ENCODE measurements around the gene TMEM164. TPM values are rescaled to one million over a fixed set of nuclear protein-coding genes. Genes with fewer than 3 reads are reported as not detected.

Gene TMEM164
- total RNA-seq, 1 donor from 2014 or later, result 17.6 TPM

- H4K20me1 ChIP-seq (ENCODE audit: insufficient read depth, low read length), result no peaks in the 10 kb centered on the region
- H3K27me3 ChIP-seq (ENCODE audit: insufficient read depth, low read length), result no peaks in the 10 kb centered on the region
- no peaks in the 10 kb centered on the region for H3K79me2 ChIP-seq (ENCODE audit: insufficient read depth, low read length)
- H3K27me3 Mint-ChIP-seq (ENCODE audit: low read depth, unreplicated experiment), result peaks cover 3% of the 10 kb centered on the region
- H3K27ac ChIP-seq (ENCODE audit: low read depth, low read length), result no peak overlapping the region
- no peak overlapping the region for H3K27ac Mint-ChIP-seq (ENCODE audit: unreplicated experiment)
- H3K9me3 ChIP-seq (ENCODE audit: insufficient read depth, low read depth, low read length), result no peaks in the 10 kb centered on the region
- FAIRE-seq (no peak), DNase-seq (ENCODE audit: low read depth) (no peak)
- H3K36me3 ChIP-seq (ENCODE audit: insufficient read depth, low read length), result no peaks in the 10 kb centered on the region
- no peak overlapping the region for H3K9ac ChIP-seq (ENCODE audit: low read length)
- H3K4me1 Mint-ChIP-seq (ENCODE audit: low read depth, unreplicated experiment), result peaks cover 2% of the 10 kb centered on the region
- no peaks in the 10 kb centered on the region for H3K9me3 Mint-ChIP-seq (ENCODE audit: unreplicated experiment)
- no peaks in the 10 kb centered on the region for H3K4me1 ChIP-seq (ENCODE audit: insufficient read depth, low read length)
- H3K4me3 Mint-ChIP-seq (ENCODE audit: unreplicated experiment), result no peak overlapping the region
- H3K36me3 Mint-ChIP-seq (ENCODE audit: low read depth, unreplicated experiment), result no peaks in the 10 kb centered on the region
- H3K4me3 ChIP-seq (ENCODE audit: insufficient read depth, low read depth, low read length), result no peak overlapping the region
- no peak overlapping the region for H2AFZ ChIP-seq (ENCODE audit: low read depth, low read length)
- no peak overlapping the region for H3K4me2 ChIP-seq (ENCODE audit: low read length)
- TF ChIP-seq, protein P1, sequence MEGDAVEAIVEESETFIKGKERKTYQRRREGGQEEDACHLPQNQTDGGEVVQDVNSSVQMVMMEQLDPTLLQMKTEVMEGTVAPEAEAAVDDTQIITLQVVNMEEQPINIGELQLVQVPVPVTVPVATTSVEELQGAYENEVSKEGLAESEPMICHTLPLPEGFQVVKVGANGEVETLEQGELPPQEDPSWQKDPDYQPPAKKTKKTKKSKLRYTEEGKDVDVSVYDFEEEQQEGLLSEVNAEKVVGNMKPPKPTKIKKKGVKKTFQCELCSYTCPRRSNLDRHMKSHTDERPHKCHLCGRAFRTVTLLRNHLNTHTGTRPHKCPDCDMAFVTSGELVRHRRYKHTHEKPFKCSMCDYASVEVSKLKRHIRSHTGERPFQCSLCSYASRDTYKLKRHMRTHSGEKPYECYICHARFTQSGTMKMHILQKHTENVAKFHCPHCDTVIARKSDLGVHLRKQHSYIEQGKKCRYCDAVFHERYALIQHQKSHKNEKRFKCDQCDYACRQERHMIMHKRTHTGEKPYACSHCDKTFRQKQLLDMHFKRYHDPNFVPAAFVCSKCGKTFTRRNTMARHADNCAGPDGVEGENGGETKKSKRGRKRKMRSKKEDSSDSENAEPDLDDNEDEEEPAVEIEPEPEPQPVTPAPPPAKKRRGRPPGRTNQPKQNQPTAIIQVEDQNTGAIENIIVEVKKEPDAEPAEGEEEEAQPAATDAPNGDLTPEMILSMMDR (IDR thresholded peaks at IDR 0.05; ENCODE audit: insufficient read depth, low read depth, low read length), result no peak
- no peak for TF ChIP-seq EZH2 (IDR thresholded peaks at IDR 0.05; ENCODE audit: insufficient read depth, low read length)
Observed at GRCh38 chrX:109997786-109998452, 5.0 kb upstream of the TMEM164 start.

DNA sequence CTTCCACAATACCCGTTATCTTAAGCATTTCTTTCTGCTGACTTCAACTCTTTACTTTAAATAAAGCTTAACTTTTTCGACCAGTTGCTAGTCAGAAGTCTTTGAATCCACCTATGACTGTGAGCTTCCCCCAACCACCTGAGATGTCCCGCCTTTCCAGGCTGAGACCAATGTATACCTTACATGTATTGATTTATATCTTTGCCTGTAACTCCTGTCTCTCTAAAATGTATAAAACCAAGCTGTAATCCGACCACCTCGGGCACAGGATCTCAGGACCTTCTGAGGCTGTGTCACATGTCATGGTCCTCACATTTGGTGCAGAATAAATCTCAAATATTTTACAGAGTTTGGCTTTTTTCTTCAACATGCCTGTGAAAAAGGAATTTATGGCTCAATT lies 2.9 kb upstream of the TMEM164 start:
- Mint-ChIP-seq H3K4me3 (ENCODE audit: unreplicated experiment) (no peak overlapping the region), H3K9me3 (ENCODE audit: unreplicated experiment) (no peaks in the 10 kb centered on the region), H3K4me1 (ENCODE audit: low read depth, unreplicated experiment) (peaks cover under 1% of the 10 kb centered on the region), H3K27ac (ENCODE audit: unreplicated experiment) (no peak overlapping the region), H3K36me3 (ENCODE audit: low read depth, unreplicated experiment) (no peaks in the 10 kb centered on the region), H3K27me3 (ENCODE audit: low read depth, unreplicated experiment) (peaks cover 3% of the 10 kb centered on the region)
- Histone ChIP-seq H3K27me3 (ENCODE audit: insufficient read depth, low read length) (no peaks in the 10 kb centered on the region), H3K79me2 (ENCODE audit: insufficient read depth, low read length) (no peaks in the 10 kb centered on the region), H3K9ac (ENCODE audit: low read length) (no peak overlapping the region), H3K4me3 (ENCODE audit: insufficient read depth, low read depth, low read length) (no peak overlapping the region), H2AFZ (ENCODE audit: low read depth, low read length) (no peak overlapping the region), H3K27ac (ENCODE audit: low read depth, low read length) (no peak overlapping the region), H3K9me3 (ENCODE audit: insufficient read depth, low read depth, low read length) (no peaks in the 10 kb centered on the region), H3K36me3 (ENCODE audit: insufficient read depth, low read length) (no peaks in the 10 kb centered on the region), H3K4me1 (ENCODE audit: insufficient read depth, low read length) (peaks cover 5% of the 10 kb centered on the region), H4K20me1 (ENCODE audit: insufficient read depth, low read length) (no peaks in the 10 kb centered on the region), H3K4me2 (ENCODE audit: low read length) (no peak overlapping the region)
- no peak for DNase-seq (ENCODE audit: low read depth)
- TF ChIP-seq, protein P1 (IDR thresholded peaks at IDR 0.05; ENCODE audit: insufficient read depth, low read depth, low read length), result no peak
- TF ChIP-seq EZH2 (IDR thresholded peaks at IDR 0.05; ENCODE audit: insufficient read depth, low read length), result no peak
- no peak for FAIRE-seq
